ENCODE data around the gene GRM3.

Gene GRM3

DNA sequence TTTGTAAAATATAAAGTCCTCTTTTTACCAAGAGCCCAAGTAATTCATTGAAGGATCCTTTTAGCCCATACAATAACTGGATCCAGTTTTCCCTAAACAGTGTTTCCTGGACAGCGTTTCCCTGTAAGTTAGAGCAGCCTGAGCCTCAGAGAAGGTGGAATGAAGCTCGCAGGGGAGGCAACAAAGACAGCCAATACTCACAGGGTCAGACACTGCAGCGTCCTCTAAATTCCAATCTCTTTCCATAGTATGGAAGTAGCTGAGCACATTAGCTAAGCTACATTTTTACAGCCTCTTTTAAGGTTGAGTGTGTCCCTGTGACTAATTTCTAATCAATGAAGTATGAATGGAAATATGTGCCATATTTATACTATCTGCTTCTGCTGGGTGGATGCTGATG is 193.5 kb downstream of the GRM3 start:
- TF ChIP-seq, protein P1, sequence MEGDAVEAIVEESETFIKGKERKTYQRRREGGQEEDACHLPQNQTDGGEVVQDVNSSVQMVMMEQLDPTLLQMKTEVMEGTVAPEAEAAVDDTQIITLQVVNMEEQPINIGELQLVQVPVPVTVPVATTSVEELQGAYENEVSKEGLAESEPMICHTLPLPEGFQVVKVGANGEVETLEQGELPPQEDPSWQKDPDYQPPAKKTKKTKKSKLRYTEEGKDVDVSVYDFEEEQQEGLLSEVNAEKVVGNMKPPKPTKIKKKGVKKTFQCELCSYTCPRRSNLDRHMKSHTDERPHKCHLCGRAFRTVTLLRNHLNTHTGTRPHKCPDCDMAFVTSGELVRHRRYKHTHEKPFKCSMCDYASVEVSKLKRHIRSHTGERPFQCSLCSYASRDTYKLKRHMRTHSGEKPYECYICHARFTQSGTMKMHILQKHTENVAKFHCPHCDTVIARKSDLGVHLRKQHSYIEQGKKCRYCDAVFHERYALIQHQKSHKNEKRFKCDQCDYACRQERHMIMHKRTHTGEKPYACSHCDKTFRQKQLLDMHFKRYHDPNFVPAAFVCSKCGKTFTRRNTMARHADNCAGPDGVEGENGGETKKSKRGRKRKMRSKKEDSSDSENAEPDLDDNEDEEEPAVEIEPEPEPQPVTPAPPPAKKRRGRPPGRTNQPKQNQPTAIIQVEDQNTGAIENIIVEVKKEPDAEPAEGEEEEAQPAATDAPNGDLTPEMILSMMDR (IDR thresholded peaks at IDR 0.05; ENCODE audit: insufficient read depth, low read depth, low read length, missing control alignments), result no peak
- no peak for DNase-seq (ENCODE audit: low read depth)
- H3K4me3 ChIP-seq (ENCODE audit: low read depth, low read length), result no peak overlapping the region

DNA sequence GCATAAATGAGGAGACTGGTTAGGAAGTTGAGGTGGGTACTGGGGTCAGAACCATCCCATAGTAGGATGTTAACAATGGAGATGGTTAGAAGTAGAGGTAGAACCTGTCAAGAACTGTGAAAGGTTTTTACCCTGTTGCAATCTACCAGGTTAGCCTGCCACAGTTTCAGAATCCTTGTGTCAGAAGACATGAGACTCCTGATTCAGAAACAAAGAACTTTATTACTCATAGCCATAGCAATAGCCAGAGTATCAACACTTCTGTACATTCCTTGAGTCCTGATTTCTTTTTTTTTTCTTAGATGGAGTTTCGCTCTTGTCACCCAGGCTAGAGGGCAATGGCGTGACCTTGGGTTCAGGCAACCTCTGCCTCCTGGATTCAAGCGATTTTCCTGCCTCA is 200.9 kb downstream of the GRM3 start:
- DNase-seq (ENCODE audit: low read depth), result peak; percentile 14
- no peak overlapping the region for H3K4me3 ChIP-seq (ENCODE audit: low read depth, low read length)
- TF ChIP-seq, protein P1 (IDR thresholded peaks at IDR 0.05; ENCODE audit: insufficient read depth, low read depth, low read length, missing control alignments), result no peak

DNA sequence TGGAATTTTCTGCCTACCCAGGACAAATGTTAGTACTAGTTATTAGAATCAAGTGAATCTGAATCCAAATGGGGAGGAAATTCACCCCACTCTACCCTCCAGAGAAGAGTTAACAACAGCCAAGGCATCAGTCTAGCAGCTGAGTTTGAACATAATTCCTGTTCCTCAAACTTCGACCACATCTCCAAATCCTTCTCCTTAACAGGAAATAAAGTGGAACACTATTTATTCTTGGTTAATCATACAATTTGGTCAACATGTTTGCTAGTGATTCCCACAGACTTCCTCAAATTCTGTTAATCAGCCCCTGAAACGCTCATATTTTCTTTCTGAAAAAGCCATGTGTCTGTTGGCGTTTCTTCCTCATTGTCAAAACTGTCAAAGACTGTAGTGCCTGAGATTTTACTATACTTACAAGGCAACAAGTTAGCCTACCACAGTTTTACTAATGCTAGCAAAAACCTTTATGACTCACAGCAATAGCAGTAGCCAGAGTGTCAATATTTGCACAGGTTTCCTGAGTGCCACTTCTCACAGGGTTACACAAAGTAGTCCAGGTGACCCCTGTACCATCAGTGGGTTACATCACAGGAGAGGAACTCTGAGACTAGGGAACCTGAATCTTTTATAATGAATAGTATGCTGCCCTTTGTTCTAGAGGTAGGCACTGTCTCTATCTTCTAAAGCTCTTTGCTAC is 202.9 kb downstream of the GRM3 start:
- no peak for DNase-seq (ENCODE audit: low read depth)
- TF ChIP-seq, protein P1 (IDR thresholded peaks at IDR 0.05; ENCODE audit: insufficient read depth, low read depth, low read length, missing control alignments), result no peak

DNA sequence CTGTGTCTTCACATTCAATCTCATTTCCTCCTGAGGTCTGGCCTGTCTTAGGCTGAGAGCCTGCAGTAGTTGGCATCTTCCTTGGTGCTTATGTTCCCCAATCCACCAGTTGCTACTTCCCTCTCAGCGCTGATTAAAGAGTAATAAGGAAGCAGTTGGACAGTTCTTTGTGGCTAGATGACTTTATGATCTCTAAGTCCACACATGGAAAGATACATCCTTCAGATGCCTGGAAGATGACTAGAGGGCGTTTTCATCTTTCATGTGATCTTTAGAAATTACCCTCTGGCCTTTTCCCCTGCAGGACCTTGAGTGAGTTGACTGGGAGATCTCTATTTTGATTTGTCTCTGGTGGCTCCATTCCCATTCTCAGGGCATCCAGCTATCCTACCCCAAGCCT is 204.5 kb downstream of the GRM3 start:
- TF ChIP-seq, protein P1 (IDR thresholded peaks at IDR 0.05; ENCODE audit: insufficient read depth, low read depth, low read length, missing control alignments), result no peak
- no peak overlapping the region for H3K4me3 ChIP-seq (ENCODE audit: low read depth, low read length)
- no peak for DNase-seq (ENCODE audit: low read depth)

More for the DNA sequence above, 202.9 kb downstream of the GRM3 start:
- no peak overlapping the region for H3K4me3 ChIP-seq (ENCODE audit: low read depth, low read length)

DNA sequence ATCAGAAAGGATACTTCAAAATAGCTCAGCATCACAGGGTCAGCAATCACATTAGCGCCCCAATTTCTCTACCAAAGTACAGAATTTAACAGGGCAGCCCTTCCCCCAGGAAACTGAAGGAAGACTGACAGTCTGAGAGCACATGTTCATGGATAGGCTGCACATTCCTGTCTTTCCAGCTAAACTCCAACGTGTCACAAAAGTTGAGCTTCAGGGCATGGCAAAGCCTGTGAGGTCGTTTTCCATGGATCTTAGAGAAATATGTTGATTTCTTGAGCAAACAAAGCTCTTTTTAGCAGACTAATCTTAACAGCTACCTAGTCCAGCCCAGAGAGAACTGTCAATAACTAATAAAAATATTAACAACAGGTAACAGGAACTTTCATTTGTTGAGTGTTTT is 207.9 kb downstream of the GRM3 start:
- TF ChIP-seq, protein P1 (IDR thresholded peaks at IDR 0.05; ENCODE audit: insufficient read depth, low read depth, low read length, missing control alignments), result no peak

DNA sequence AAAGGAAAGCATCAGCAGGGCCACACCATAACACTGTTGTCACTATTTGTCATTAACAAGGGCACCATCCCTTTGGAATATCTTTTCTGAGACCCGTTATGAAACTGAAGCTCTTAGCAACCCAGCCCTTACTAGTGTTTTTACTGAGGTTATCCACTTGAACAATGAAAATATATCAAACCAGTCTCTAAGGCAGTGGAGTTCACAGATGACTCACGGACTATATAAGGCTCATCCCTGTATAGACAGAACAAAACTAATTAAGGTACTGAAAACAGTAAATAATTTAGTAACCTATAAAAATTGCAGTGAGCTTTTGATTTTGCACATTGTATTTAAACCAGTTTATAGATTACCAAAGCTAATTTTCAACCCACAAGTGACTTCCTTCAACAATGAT is 219.7 kb downstream of the GRM3 start:
- TF ChIP-seq, protein P1 (IDR thresholded peaks at IDR 0.05; ENCODE audit: insufficient read depth, low read depth, low read length, missing control alignments), result no peak
- DNase-seq (ENCODE audit: low read depth), result no peak

More for the DNA sequence above, 207.9 kb downstream of the GRM3 start:
- no peak overlapping the region for H3K4me3 ChIP-seq (ENCODE audit: low read depth, low read length)
- DNase-seq (ENCODE audit: low read depth), result no peak

More for the DNA sequence above, 219.7 kb downstream of the GRM3 start:
- H3K4me3 ChIP-seq (ENCODE audit: low read depth, low read length), result no peak overlapping the region
